NK-92 (cell line): ENCODE data around the gene STIL.
"Not testable (repeated sequence)": the region's sequence is repeated elsewhere in the genome, so short reads cannot be mapped to it uniquely, and the experiment has no call there.

Experiments used
- DNase-seq: peaks from one replicate; lab custom pipeline; 2025; ENCODE audit not compliant: unreplicated experiment; lab: John Stamatoyannopoulos, UW

STIL gene

DNA sequence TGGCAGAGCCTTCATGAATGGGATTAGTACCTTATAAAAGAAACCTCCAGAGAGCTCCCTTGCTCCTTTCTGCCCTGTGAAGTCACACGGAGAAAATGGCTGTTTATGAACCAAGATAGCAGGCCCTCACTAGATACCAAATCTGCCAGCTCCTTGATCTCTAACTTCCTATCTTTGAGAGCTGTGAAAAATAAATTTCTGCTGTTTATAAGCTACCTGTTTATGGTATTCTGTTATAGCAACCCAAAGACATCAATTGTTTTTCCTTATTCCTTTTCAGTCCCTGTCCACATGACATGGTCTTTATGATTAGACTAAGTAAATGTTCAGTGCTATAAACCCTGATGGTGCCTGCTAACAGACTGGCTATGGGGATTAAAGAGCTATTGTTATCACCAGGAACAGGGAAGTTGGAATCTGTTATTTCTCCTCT lies 9.7 kb upstream of the STIL start:
- no peak for DNase-seq

DNA sequence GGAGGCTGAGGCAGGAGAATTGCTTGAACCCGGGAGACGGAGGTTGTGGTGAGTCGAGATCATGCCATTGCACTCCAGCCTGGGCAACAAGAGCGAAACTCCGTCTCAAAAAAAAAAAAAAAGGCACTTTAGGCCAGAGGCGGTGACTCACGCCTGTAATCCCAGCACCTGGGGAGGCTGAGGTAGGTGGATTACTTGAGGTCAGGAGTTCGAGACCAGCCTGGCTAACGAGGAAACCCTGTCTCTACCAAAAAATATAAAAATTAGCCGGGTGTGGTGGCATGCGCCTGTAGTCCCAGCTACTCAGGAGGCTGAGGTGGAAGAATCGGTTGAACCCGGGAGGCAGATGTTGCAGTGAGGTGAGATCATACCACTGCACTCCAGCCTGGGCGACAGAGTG lies 6.0 kb upstream of the STIL start:
- not testable (repeated sequence) for DNase-seq

- DNase-seq: no peak
Measured at GRCh38 chr1:47317841-47318240, 3.9 kb upstream of the STIL start.

- no peak for DNase-seq
Measured at GRCh38 chr1:47309427-47309826, 4.5 kb downstream of the STIL start.

DNA sequence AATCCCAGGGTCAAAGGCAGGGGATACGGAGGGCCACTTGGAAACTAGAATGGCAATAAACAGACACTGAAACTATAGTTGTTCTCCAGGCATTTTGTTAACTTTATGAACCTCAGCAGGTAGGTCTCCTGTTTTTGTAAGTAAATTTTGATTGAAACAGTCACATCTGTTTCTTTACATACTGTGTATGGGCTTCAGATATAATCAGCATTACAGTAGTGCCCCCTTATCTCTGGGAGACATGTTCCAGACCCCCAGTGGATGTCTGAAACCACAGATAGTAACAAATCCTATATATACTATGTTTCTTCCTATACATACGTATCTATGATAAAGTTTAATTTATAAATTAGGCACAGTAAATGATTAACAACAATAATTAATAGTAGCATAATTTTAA lies 11.5 kb downstream of the STIL start:
- no peak for DNase-seq

- no peak for DNase-seq
Measured at GRCh38 chr1:47298025-47298699, 15.8 kb downstream of the STIL start.

DNA sequence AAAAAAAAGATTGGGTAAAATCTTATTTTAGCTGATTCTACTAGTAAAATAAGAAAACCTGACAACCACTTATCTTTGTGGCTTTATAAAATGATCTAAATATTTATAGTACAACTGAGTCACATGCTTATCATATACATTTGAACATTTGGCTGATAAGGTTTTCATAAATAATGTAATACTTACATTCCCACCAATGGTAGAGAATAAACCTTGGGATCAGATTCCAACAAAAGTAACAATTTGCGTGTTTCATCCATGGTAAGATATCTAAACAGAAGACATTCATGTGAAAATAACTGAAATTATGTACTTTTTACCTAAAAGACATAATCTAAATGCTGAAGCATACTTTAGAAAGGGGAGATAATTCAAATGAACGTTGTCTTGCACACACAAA lies 18.4 kb downstream of the STIL start:
- no peak for DNase-seq

GRCh38 chr1:47294863-47295262 lies 19.1 kb downstream of the STIL start:
- DNase-seq: not testable (repeated sequence)

DNA sequence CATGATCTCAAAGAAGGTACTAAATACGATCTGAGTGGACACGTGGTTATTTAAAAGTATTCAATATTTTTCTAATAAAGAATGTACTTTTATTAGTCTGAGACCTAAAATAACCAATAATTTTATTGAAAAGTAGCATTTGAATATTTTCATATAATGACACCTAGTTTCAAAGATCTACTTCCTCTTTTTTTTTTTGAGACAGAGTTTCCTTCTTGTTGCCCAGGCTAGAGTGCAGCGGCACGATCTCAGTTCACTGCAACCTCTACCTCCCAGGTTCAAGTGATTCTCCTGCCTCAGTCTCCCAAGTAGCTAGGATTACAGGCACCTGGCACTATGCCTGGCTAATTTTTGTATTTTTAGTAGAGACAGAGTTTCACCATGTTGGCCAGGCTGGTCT lies 25.8 kb downstream of the STIL start:
- not testable (repeated sequence) for DNase-seq

DNA sequence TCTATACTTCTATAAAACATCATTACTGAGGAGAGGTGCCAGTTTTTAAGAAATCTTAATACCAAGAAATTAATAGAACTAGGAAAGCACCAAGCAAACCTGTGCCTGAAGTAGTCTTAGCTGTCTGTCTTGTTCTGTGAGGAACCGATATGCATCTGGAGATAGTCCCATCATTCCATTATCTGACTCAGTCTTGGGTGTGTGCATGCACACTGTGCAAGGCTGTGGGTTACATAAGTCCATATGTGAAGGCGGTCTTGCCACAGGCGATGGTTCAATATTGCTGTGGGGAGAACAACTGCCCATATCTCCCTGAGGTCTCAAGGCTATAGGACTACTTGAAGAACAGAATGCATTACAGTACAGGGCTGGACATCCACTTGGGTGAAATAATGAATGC lies 33.8 kb downstream of the STIL start:
- no peak for DNase-seq

GRCh38 chr1:47276850-47277249 lies 37.1 kb downstream of the STIL start:
- no peak for DNase-seq

- DNase-seq: not testable (repeated sequence)
Measured at GRCh38 chr1:47275811-47276210, 38.1 kb downstream of the STIL start.

GRCh38 chr1:47265529-47265928 lies 48.4 kb downstream of the STIL start:
- DNase-seq: not testable (repeated sequence)

DNA sequence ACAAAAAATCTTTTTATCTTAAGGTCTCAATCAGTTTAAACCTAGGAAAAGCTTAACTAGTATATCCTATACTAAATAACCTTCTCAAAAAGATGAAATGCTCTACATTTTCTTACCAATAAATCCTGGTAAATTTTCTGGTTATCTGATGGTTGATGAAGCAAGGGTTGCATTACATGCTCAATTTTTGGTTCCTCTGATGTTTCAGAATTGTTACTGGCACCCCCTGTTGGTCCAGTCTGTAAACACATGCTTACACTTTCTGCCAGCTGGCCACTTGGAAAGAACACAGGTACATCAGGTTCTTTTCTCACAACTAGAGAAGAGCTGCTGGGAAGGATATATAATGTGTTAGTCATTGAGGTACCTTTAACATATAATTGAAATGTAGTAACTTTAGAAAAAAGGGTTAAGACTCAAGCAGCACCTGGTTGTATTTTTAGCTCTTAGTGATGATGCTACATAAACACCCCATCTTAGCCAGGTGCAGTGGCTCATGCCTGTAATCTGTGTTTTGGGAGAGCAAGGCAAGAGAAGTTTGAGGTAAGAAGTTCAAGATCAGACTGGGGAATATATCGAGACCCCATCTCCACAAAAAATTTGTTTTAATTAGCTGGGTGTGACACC lies 51.0 kb downstream of the STIL start:
- no peak for DNase-seq

DNA sequence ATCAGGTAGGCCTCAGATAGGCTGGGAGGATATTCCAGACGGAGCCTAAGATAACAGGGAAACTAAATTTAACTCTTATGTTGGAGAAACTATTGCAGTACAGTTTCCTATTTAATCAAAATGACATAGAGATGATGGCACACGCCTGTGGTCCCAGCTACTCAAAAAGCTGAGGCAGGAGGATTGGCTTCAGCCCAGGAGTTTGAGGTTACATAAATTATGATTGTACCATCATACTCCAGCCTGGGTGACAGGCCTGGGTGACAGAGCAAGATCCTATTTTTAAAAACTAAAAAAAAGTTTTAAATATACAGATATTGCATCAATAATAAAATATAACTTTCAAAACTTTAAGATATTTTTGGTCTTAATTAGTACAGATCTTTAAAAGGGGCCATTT lies 56.7 kb downstream of the STIL start:
- no peak for DNase-seq

GRCh38 chr1:47252795-47253194 lies 61.2 kb downstream of the STIL start:
- DNase-seq: no peak

DNA sequence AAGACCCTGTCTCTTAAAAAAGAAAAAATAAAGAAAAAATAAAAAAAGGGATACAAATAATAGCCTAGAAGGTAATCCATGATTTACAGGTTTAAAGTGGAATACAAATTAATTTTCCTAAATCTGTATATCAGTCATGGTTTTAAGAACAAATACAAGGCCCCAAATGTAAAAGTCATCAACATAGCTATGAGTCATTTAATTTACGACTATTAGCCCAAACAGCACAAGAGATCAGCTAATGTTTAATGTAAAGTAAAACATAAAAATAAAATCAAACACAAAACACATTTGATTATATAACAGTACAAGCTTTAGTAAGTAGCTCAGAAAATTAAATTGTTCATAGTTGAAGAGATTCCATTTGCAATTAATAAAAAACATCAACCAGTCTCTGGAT lies 61.6 kb downstream of the STIL start:
- DNase-seq: no peak

DNA sequence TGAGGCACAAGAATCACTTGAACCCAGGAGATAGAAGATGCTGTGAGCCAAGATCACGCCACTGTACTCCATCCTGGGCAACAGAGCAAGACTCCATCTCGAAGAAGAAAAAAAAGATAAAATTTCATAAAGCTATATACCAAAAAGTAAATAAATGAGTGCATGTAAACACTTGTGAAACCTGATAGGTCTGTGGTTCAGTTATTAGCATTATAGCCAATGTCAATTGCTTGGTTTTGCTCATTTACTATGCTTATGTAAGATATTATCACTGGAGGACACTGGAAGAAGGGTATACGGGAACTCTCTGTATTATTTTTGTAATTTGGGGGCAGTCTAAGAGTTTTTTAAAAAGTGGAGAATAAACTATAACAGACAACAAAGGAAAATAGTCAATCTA lies 64.2 kb downstream of the STIL start:
- no peak for DNase-seq

DNA sequence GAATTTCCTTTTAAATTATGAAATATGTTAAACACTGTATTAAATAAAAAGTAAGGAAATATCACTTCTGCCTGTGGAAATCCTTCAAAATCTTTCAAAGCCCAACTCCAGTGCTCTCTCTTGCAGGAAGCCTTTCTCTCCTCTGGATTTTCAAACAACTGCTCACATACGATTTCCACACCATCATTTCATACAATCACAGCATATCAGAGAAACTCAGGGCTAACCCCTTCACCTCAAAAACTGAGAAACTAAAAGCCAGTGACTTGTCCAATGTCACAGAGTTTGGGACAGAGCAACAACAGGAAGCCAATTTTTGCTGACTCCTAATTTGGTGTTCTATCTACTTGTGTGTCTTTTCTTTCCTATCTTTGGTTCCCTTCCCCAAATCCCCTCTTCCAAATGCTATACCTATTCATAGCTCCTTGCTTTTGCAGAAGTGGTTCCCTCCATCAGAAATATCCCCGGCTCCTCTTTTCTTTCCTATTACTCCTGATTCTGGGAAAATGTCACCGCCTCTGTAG lies 69.5 kb downstream of the STIL start:
- no peak for DNase-seq

- DNase-seq: no peak
Measured at GRCh38 chr1:47243910-47244309, 70.0 kb downstream of the STIL start.

DNA sequence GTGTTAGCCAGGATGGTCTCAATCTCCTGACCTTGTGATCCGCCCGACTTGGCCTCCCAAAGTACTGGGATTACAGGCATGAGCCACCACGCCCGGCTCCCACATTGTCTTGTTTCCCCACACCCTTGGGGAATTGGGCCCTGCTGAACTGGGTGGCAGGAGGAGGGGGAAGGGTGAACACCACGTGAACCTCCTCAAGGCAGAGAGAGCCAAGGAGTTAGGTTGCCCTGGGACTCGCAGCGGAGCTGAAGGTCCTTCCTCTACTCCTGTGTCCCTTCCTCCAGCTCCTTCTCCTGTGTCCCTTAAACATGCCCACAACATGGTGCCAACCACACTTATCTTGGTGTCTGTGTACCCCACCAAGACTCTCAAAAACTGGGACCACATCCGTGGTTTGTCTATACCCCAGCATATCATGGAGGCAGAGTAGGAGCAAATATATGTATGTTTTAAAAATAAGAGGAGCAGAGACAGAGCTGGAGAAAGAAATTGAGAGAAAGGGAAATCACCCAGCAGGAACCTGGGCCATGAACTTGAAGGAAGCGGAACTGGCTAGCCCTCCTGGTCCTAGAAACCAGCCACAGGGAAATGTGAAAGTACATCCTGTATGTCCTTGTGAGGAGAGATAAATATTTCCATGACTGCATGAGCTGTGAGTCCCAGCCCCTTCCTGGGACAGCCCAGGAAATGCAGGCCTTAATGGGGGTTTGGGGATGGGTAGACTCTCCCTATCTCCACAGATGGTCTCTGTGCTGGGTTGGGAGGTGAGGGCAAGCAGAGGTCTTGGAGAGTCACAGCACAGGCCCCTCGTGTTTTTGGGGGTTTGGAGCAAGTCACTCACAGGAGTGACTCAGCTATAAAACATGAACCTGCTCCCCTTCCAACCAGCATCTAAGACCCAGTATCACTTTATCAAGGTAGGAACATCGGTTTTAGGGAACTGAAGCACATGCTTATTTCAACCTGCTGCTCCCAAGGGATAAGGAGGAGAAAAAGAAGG lies 72.5 kb downstream of the STIL start:
- no peak for DNase-seq
